ENCODE data around the gene CELA3A.
"Not testable (repeated sequence)": the region's sequence is repeated elsewhere in the genome, so short reads cannot be mapped to it uniquely, and the experiment has no call there.

CELA3A gene

DNA sequence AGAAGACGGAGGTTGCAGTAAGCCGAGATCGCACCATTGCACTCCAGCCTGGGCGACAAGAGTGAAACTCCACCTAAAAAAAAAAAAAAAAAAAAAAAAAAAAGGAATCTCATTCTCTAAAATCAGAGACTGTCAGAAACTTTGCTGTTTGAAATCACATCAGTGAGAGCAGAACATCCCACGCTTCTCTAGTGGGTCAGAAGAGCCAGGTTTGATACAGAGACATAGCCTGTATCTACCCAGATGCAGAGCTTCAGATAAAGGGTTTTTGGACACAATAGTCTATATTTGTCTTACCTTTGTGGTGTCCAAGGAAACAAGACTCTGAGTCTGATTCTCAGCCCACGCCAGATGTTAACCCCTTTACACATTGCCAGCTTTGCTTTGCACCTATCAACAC is 19.6 kb downstream of the CELA3A start:
- no peak for DNase-seq

GRCh38 chr1:22024485-22025367 is 23.3 kb downstream of the CELA3A start:
- DNase-seq = peak; percentile 69 to 98 (median 84)

DNA sequence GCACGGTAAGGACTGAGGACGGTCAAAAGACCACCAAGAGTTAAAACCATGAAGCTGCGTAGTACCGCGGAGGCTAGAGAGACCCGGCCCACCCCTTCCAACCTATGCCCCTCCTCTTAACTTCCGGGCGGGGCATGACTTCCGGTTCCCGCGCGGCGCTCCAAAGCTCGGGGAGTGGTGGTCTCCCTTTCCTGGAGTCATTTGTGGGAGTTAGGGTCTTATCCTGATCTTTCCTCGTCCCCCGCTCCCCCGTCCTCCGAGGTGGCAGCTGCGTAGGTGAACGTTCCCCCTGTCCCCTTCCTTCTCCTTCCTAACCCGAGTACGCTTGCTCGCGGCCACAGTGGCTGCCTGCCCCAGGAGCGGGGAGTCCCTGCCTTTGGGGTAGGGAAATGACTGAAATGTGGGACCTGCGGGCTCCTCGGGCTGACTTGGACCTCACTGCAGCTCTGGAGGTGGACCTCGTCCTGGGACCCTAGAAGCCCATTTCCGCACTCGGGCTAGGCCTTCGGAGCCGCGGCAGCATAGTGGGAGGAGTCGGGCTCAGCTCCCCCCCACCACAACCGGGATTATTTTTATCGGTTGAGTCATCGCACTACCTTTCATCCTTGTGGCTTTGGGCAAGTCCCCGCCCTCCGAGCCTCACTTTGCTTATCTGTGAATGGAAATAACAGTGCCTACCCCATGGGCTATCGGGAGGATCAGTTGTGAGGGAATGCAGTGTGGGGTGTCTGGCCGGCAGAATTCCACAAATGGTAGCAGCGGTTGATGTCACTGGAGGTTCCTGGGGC is 24.1 kb downstream of the CELA3A start:
- peak; percentile 84 to 98 (median 90) for DNase-seq

DNA sequence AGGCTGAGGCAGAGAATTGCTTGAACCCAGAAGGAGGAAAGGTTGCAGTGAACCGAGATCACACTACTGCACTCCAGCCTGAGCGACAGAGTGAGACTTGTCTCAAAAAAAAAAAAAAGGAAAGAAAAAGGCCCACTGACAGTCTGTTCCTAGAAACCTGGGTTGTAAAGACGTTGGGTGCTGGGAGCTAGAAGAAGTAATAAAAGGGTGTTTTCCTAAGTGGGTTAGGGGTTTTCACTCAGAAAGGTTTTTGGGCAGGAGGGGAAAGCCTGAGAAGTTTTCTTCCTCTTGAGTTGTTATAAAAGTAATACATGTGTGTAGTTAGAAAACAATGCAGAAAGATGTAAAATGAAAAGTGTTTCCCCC is 25.4 kb downstream of the CELA3A start:
- no peak for DNase-seq

DNA sequence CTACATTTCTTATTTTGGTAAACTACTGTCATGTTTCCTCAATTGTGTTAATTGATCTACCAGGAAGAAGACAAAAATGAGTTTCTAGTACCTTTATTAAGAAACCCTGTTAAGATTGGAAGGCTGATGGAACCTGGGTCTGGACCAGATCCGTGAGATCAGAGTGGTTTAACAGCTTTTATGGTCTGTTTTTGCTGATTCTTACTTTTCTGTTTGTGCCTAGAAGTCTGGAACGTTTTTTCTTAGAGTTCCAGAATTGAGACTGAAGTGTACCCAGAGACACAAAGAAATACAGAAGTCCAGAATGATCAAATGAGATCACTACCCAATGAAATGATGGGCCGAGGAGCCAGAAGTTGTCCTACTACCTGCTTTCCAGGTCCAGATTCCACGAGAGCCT is 28.6 kb downstream of the CELA3A start:
- no peak for DNase-seq

- no peak for DNase-seq
Observed at GRCh38 chr1:22030473-22030872, 29.0 kb downstream of the CELA3A start.

- DNase-seq = peak in 4 of 6 experiments; percentile 10 to 68 (median 50)
Observed at GRCh38 chr1:22031214-22031962, 29.9 kb downstream of the CELA3A start.

GRCh38 chr1:22034834-22035233 is 33.4 kb downstream of the CELA3A start:
- not testable (repeated sequence) for DNase-seq

- no peak for DNase-seq
Observed at GRCh38 chr1:22037520-22037919, 36.1 kb downstream of the CELA3A start.

GRCh38 chr1:22038036-22038435 is 36.6 kb downstream of the CELA3A start:
- no peak for DNase-seq

GRCh38 chr1:22039594-22040285 is 38.3 kb downstream of the CELA3A start:
- DNase-seq = peak; percentile 74 to 98 (median 91)

- DNase-seq = no peak
Observed at GRCh38 chr1:22040286-22040623, 38.8 kb downstream of the CELA3A start.

GRCh38 chr1:22041505-22041904 is 40.0 kb downstream of the CELA3A start:
- DNase-seq = no peak

- DNase-seq = no peak
Observed at GRCh38 chr1:22043198-22043769, 41.8 kb downstream of the CELA3A start.

GRCh38 chr1:22044690-22045420 is 43.4 kb downstream of the CELA3A start:
- peak in 3 of 6 experiments; percentile 17 to 37 (median 35) for DNase-seq

DNA sequence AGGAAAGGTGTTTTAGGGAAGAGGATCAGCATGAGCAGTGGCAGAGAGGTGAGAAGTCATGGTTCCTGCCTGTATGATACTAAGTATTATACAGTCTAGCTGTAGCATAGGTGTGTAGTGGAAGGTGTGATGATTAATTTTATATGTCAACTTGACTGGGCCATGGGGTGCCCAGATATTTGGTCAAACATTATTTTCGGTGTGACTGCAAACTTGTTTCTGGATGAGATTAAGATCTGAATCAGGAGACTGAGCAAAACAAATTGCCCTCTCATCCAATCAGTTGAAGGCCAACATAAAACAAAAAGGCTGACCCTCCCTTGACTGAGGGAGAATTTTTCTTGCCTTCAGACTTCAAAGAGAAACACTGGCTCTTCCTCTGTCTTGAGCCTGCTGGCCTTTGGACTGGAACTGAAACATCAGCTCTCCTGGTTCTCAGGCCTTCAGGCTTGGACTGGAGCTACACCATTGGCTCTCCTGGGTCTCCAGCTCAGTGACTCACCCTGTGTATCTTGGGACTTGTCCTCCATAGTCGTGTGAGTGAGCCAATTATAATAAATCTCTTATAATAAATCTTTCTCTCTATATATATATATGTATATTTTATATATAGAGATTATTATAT is 44.3 kb downstream of the CELA3A start:
- no peak for DNase-seq

GRCh38 chr1:22048351-22049192 is 47.1 kb downstream of the CELA3A start:
- DNase-seq = no peak

DNA sequence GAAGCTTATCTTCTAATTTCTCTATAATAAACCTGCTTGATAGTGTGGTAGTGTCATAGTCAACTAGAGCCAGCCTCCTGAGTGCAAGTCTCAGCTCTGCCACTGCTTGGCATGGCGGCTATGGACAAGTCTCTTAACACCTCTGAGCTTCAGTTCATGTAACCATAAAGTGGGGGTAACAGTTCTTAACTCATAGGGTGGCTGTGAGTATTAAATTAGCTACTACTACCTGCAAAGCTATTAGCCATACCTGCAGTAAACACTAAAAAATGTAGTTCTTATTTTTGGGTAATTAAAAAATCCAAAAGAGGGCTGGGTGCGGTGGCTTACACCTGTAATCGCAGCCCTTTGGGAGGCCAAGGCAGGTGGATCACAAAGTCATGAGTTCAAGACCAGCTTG is 48.9 kb downstream of the CELA3A start:
- no peak for DNase-seq

DNA sequence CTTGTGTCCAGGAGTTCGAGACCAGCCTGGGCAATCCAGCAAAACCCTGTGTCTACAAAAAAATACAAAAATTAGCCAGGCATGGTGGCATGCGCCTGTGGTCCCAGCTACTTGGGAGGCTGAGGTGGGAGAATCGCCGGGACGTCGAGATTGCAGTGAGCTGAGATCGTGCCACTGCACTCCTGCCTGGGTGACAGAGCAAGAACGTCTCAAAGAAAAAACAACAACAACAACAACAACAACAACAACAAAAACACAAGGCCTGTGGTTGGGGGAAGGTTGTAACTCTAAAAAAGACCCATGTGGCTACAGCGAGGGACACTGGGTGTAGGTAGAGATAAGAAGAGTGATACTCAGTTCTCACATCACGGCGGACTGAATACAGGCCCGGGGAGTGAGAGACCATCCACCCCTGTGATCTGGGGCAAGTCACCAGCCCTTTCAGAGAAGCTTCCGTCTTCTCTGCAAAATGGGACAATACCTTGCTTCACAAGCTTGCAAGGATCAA is 50.2 kb downstream of the CELA3A start:
- DNase-seq = no peak

Measured in stimulated activated naive CD4-positive, alpha-beta T cell (primary cell).